Neural cell (in vitro differentiated cells): ENCODE measurements around the gene SLIT3. TPM values are rescaled to one million over a fixed set of nuclear protein-coding genes. Genes with fewer than 3 reads are reported as not detected.
A peak's percentile ranks its signal among the peaks of the same experiment; 100 is the strongest.

Experiments
- H2AFZ ChIP-seq: fragments of 200-600, 300-800 bp; sonication (generic), shearing (Covaris generic); 2 replicates; pipeline ENCODE4 v1.6.0; 2014; ENCODE audit warnings: low read depth, mild to moderate bottlenecking, antibody characterized with exemption, low read length, moderate library complexity
- H3F3A ChIP-seq: fragments of 200-600 bp; shearing (Covaris generic); 2 replicates; pipeline ENCODE4 v1.6.1; 2016; ENCODE audit warnings: mild to moderate bottlenecking, moderate library complexity, mixed read lengths, antibody characterized with exemption, low read length; ENCODE audit not compliant: insufficient read depth, poor library complexity, severe bottlenecking
- H3K27ac ChIP-seq: fragments of 200-600, 300-800 bp; sonication (generic), shearing (Covaris generic); 2 replicates; pipeline ENCODE4 v1.5.1; 2014; ENCODE audit warnings: mild to moderate bottlenecking, low read length, moderate library complexity
- H3K27me3 ChIP-seq: fragments of 300-800, 200-600 bp; sonication (generic), shearing (Covaris generic); 2 replicates; pipeline ENCODE4 v1.6.0; 2014; ENCODE audit warnings: mild to moderate bottlenecking, low read depth, low read length, moderate library complexity; ENCODE audit not compliant: insufficient read depth
- H3K36me3 ChIP-seq: fragments of 300-800, 200-600 bp; sonication (generic), shearing (Covaris generic); 2 replicates; pipeline ENCODE4 v1.5.1; 2014; ENCODE audit warnings: mild to moderate bottlenecking, antibody characterized with exemption, low read length, moderate library complexity; ENCODE audit not compliant: insufficient read depth
- H3K4me2 ChIP-seq: fragments of 300-800, 200-600 bp; sonication (generic), shearing (Covaris generic); 2 replicates; pipeline ENCODE4 v1.6.0; 2014; ENCODE audit warnings: mild to moderate bottlenecking, low read length
- H3K4me3 ChIP-seq: fragments of 300-800, 200-600 bp; sonication (generic), shearing (Covaris generic); 2 replicates; pipeline ENCODE4 v1.5.1; 2014; ENCODE audit warnings: mild to moderate bottlenecking, low read length, moderate library complexity
- H3K79me2 ChIP-seq: fragments of 200-600 bp; shearing (Covaris generic); replicated peaks from 2 replicates; pipeline ENCODE4 v1.6.0; 2014; ENCODE audit warnings: mild to moderate bottlenecking, low read length, moderate library complexity; ENCODE audit not compliant: insufficient read depth
- H3K9ac ChIP-seq: fragments of 300-800, 200-600 bp; sonication (generic), shearing (Covaris generic); 2 replicates; pipeline ENCODE4 v1.6.1; 2016; ENCODE audit warnings: mild to moderate bottlenecking, low read length, mixed read lengths
- H3K9me2 ChIP-seq: fragments of 200-600 bp; shearing (Covaris generic); 2 replicates; pipeline ENCODE4 v1.6.1; 2016; ENCODE audit warnings: mild to moderate bottlenecking, low read length, mixed read lengths; ENCODE audit not compliant: insufficient read depth
- H3K9me3 ChIP-seq: fragments of 200-600, 300-800 bp; sonication (generic), shearing (Covaris generic); 2 replicates; pipeline ENCODE4 v1.6.1; 2016; ENCODE audit warnings: mild to moderate bottlenecking, mixed run types, low read length, moderate library complexity, mixed read lengths
- H4K20me1 ChIP-seq: fragments of 200-600 bp; shearing (Covaris generic); 2 replicates; pipeline ENCODE4 v1.6.1; 2016; ENCODE audit warnings: mild to moderate bottlenecking, mixed run types; ENCODE audit not compliant: insufficient read depth
- EP300 ChIP-seq: fragments of 450-650 bp; conservative IDR thresholded peaks from 2 replicates; pipeline ENCODE4 v1.6.1; 2014; ENCODE audit warnings: antibody characterized with exemption, mild to moderate bottlenecking, moderate library complexity; ENCODE audit not compliant: poor library complexity, severe bottlenecking
- EZH2 ChIP-seq: fragments of 200-600, 300-800 bp; shearing (Covaris generic), sonication (generic); IDR thresholded peaks from 2 replicates; pipeline ENCODE4 v1.6.1; 2014; ENCODE audit warnings: antibody characterized with exemption, low read length, borderline replicate concordance, mild to moderate bottlenecking; ENCODE audit not compliant: insufficient read depth, poor library complexity, severe bottlenecking
- MXI1 ChIP-seq: fragments of 450-650 bp; conservative IDR thresholded peaks from 2 replicates; pipeline ENCODE4 v1.6.1; 2014; ENCODE audit warnings: antibody characterized with exemption, mild to moderate bottlenecking; ENCODE audit not compliant: poor library complexity, severe bottlenecking
- POLR2AphosphoS5 ChIP-seq: IDR thresholded peaks from 2 replicates; pipeline ENCODE4 v1.6.1; 2012
- RAD21 ChIP-seq: fragments of 450-650 bp; conservative IDR thresholded peaks from 2 replicates; pipeline ENCODE4 v1.6.1; 2014; ENCODE audit warnings: antibody characterized with exemption, mild to moderate bottlenecking, moderate library complexity
- SMC3 ChIP-seq: fragments of 450-650 bp; conservative IDR thresholded peaks from 2 replicates; pipeline ENCODE4 v1.6.1; 2014; ENCODE audit warnings: antibody characterized with exemption, mild to moderate bottlenecking, moderate library complexity; ENCODE audit not compliant: poor library complexity
- TAF1 ChIP-seq: IDR thresholded peaks from 2 replicates; pipeline ENCODE4 v1.6.1; 2012; ENCODE audit warnings: low read depth
- polyA plus RNA-seq: library from polyadenylated mRNA; depleted of rRNA; stranded (reverse); fragments of >200 nt; gene quantifications from 2 replicates; pipeline ENCODE4 v1.2.3, GENCODE V29; 2014
- TF ChIP-seq, protein P1 (sequence below): IDR thresholded peaks from 2 replicates; pipeline ENCODE4 v1.6.1; 2012; ENCODE audit warnings: borderline replicate concordance
- TF ChIP-seq, protein P2 (sequence below): fragments of 450-650 bp; IDR thresholded peaks from 2 replicates; pipeline ENCODE4 v1.5.1; 2014; ENCODE audit warnings: antibody characterized with exemption, mild to moderate bottlenecking, moderate library complexity; ENCODE audit not compliant: poor library complexity, severe bottlenecking

The SLIT3 gene
- polyA plus RNA-seq, 1 donor from 2014 or later, result 1.2 TPM

DNA sequence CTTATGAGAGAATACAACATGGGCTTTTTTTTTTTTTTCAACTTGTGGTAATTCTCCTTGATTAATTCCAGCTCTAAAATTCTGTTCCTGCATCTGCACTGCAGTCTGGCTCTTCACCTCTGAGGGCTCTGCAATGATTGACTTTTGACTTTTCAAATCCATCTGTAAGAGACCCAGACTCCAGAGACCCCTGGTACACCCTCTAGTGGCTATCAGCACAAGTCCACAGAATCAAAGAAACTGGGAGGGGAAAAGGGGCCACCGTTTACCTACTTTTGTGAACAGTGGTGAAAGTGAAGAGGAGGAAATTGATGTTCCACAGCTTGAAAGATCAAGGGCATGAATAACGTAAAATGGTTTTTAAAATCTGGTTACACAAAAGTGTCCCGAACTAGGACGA is 151.6 kb downstream of the SLIT3 start:
- Histone ChIP-seq H3K9me2 (no peaks in the 10 kb centered on the region), H3K27ac (no peak overlapping the region), H3K4me2 (no peak overlapping the region), H2AFZ (no peak overlapping the region), H3K36me3 (no peaks in the 10 kb centered on the region), H3F3A (no peaks in the 10 kb centered on the region), H3K9me3 (no peaks in the 10 kb centered on the region), H3K27me3 (no peaks in the 10 kb centered on the region), H3K4me3 (no peak overlapping the region), H4K20me1 (no peaks in the 10 kb centered on the region), H3K79me2 (no peaks in the 10 kb centered on the region), H3K9ac (no peak overlapping the region)
- TF ChIP-seq, protein P1, sequence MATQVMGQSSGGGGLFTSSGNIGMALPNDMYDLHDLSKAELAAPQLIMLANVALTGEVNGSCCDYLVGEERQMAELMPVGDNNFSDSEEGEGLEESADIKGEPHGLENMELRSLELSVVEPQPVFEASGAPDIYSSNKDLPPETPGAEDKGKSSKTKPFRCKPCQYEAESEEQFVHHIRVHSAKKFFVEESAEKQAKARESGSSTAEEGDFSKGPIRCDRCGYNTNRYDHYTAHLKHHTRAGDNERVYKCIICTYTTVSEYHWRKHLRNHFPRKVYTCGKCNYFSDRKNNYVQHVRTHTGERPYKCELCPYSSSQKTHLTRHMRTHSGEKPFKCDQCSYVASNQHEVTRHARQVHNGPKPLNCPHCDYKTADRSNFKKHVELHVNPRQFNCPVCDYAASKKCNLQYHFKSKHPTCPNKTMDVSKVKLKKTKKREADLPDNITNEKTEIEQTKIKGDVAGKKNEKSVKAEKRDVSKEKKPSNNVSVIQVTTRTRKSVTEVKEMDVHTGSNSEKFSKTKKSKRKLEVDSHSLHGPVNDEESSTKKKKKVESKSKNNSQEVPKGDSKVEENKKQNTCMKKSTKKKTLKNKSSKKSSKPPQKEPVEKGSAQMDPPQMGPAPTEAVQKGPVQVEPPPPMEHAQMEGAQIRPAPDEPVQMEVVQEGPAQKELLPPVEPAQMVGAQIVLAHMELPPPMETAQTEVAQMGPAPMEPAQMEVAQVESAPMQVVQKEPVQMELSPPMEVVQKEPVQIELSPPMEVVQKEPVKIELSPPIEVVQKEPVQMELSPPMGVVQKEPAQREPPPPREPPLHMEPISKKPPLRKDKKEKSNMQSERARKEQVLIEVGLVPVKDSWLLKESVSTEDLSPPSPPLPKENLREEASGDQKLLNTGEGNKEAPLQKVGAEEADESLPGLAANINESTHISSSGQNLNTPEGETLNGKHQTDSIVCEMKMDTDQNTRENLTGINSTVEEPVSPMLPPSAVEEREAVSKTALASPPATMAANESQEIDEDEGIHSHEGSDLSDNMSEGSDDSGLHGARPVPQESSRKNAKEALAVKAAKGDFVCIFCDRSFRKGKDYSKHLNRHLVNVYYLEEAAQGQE, result no peak
- TF ChIP-seq TAF1, result no peak
- TF ChIP-seq, protein P2, sequence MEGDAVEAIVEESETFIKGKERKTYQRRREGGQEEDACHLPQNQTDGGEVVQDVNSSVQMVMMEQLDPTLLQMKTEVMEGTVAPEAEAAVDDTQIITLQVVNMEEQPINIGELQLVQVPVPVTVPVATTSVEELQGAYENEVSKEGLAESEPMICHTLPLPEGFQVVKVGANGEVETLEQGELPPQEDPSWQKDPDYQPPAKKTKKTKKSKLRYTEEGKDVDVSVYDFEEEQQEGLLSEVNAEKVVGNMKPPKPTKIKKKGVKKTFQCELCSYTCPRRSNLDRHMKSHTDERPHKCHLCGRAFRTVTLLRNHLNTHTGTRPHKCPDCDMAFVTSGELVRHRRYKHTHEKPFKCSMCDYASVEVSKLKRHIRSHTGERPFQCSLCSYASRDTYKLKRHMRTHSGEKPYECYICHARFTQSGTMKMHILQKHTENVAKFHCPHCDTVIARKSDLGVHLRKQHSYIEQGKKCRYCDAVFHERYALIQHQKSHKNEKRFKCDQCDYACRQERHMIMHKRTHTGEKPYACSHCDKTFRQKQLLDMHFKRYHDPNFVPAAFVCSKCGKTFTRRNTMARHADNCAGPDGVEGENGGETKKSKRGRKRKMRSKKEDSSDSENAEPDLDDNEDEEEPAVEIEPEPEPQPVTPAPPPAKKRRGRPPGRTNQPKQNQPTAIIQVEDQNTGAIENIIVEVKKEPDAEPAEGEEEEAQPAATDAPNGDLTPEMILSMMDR, result peak; percentile 22

DNA sequence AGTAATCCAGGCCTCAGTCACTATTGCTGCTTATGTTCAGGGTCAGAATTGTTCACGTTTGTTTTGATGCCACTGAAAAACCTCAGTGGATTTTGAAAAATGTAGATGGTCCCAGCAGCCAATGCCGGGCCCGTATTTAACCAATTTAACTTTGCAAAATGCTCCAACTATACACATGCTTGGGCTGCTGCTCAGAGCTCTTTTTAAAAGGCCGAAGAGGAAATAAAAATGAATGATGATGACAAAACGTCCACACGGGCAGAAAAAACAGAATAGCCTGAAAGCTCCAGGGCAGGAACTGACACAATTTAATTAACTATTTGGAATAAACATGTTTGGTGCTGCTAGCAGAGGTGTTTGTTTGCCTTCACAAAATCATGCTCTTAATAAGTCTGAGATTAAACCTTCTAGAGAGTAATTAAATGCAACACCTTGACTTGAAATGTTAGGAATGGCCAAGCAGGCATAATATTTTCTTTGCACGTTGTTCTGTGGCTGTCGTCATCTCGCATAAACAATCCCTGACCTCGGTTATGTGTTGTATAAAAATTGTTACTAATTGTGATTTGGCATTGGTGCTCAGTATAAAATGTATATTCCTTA is 152.7 kb downstream of the SLIT3 start:
- TF ChIP-seq, protein P1, result no peak
- TF ChIP-seq SMC3 (no peak), EZH2 (no peak), RAD21 (no peak), POLR2AphosphoS5 (no peak), MXI1 (no peak), TAF1 (no peak), EP300 (no peak)
- TF ChIP-seq, protein P2, result no peak
- H3F3A ChIP-seq, result no peaks in the 10 kb centered on the region
- no peak overlapping the region for H3K4me3 ChIP-seq
- H3K9me3 ChIP-seq, result no peaks in the 10 kb centered on the region
- no peaks in the 10 kb centered on the region for H3K79me2 ChIP-seq
- no peaks in the 10 kb centered on the region for H3K36me3 ChIP-seq
- H3K27me3 ChIP-seq, result no peaks in the 10 kb centered on the region
- H2AFZ ChIP-seq, result no peak overlapping the region
- no peaks in the 10 kb centered on the region for H3K9me2 ChIP-seq
- H3K27ac ChIP-seq, result no peak overlapping the region
- H3K4me2 ChIP-seq, result no peak overlapping the region
- H3K9ac ChIP-seq, result no peak overlapping the region
- H4K20me1 ChIP-seq, result no peaks in the 10 kb centered on the region
